Tibial nerve (tissue), 4 donors: ENCODE measurements around the gene KLHL25. TPM values are rescaled to one million over a fixed set of nuclear protein-coding genes. Genes with fewer than 3 reads are reported as not detected.

Experiments used
- DNase-seq, 2 donors: peaks; one replicate each; pipeline ENCODE4 v3.0.0-alpha.2; 2019; ENCODE audit warnings: low spot score in 2 of 2
- H3K27ac ChIP-seq, 4 donors: fragments of 200-600 bp; sonication (generic) in 3 of 4; one replicate each; pipeline ENCODE4 v1.5.1; 2017 to 2019; ENCODE audit warnings: mild to moderate bottlenecking in 1 of 4
- H3K27me3 ChIP-seq, 2 donors: fragments of 200-600 bp; sonication (generic) in 1 of 2; one replicate each; pipeline versions ENCODE4 v1.5.1 to v1.6.0; 2017 to 2019
- H3K36me3 ChIP-seq, 3 donors: fragments of 200-600 bp; sonication (generic); one replicate each; pipeline ENCODE4 v1.5.1; 2018 to 2019
- H3K4me1 ChIP-seq, 4 donors: fragments of 200-600 bp; sonication (generic) in 3 of 4; one replicate each; pipeline ENCODE4 v1.5.1; 2017 to 2019
- H3K4me3 ChIP-seq, 4 donors: fragments of 200-600 bp; sonication (generic) in 3 of 4; one replicate each; pipeline ENCODE4 v1.5.1; 2017 to 2019; ENCODE audit warnings: mild to moderate bottlenecking in 1 of 4, moderate library complexity in 1 of 4
- H3K9me3 ChIP-seq, 4 donors: fragments of 200-600 bp; sonication (generic) in 3 of 4; one replicate each; pipeline ENCODE4 v1.5.1; 2017 to 2019
- EP300 ChIP-seq, 2 donors: sonication (generic); formaldehyde crosslinking; IDR thresholded peaks; one replicate each; pipeline ENCODE4 v1.6.1; 2017; ENCODE audit warnings: antibody characterized with exemption in 2 of 2, mild to moderate bottlenecking in 1 of 2
- POLR2A ChIP-seq, 2 donors: fragments of 450-650 bp; IDR thresholded peaks; one replicate each; pipeline ENCODE4 v1.6.1; 2017; ENCODE audit warnings: antibody characterized with exemption in 2 of 2, mild to moderate bottlenecking in 2 of 2, moderate library complexity in 2 of 2
- WGBS, 2 donors: methylation state at CpG; one replicate each; pipeline ENCODE4 v1.1.5; 2018; 5-methylcytosine and 5-hydroxymethylcytosine counted together
- total RNA-seq, 4 donors: library from RNA; depleted of rRNA; stranded (reverse); fragments of >200 nt; gene quantifications; one replicate each; pipeline ENCODE4 v1.1.0, GENCODE V29; 2016
- TF ChIP-seq, protein P1 (sequence below), 5 experiments: fragments of 200-600 bp in 3 of 5; fragments of 450-650 bp in 2 of 5; sonication (generic) in 3 of 5; IDR thresholded peaks; one replicate each; pipeline ENCODE4 v1.5.1; 2016 to 2019; ENCODE audit warnings: antibody characterized with exemption in 5 of 5, mild to moderate bottlenecking in 3 of 5, moderate library complexity in 2 of 5

Gene KLHL25
- total RNA-seq, 4 donors from 2014 or later = 8.4 to 34.2 (median 12.6) TPM

DNA sequence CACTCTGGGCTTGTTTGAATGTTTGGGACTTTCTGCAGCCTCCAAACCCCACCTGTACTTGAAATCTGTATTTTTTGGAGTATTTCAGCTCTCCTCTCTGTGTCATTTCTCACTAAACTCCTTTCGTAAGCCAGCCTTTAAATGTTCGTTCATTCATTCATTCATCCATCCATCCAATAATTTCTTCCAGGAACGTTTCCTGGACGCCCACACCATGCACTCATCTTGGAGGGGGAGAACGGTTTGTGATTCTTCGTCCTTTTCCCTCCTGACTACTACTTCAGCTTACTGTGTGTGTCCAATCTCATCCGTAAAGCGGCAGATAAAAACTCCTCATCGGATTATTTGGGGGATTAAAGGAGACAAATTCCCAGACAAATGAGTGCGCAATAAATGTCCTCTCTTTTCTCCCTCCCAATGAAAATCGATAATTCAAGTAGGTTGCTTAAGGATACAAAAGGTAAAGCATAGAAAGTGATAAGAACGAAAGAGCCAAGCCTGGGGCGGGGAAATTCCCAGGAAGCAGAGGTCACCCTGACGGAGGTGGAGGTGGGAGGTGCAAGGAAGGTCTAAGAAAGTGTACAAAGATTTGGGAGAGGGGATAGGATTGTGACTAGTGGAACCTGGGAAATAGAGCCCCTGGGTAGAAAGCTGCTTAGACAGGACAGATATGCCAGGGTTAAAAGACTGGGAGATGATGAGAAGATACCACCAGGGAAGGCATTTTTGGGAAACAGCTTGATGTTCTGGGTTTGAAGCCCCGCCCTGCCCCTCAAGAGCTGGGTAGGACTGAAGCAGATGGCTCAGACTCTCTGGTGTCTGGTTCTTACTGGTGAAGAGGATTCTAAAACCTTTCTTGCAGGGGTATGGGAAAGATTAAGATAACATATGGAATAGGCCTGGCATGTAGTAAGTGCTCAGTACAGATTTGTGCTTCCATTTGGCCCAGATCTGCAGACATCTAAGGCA, 896 bp upstream of the KLHL25 start:
- Histone ChIP-seq H3K27me3 (no peaks in the 10 kb centered on the region), H3K36me3 (no peaks in the 10 kb centered on the region), H3K4me1 (peaks cover 0 to 34% (median 16%) of the 10 kb centered on the region in 4 donors), H3K27ac (peak overlapping the region in 2 of 4 donors; percentile 87 to 89), H3K4me3 (peak overlapping the region in 3 of 4 donors; percentile 74 to 100 (median 92)), H3K9me3 (no peaks in the 10 kb centered on the region)
- WGBS, 2 donors = 42 to 47% methylated on average over 15 of the region's 15 CpGs
- no peak for DNase-seq
- TF ChIP-seq POLR2A (IDR thresholded peaks at IDR 0.05) (no peak), EP300 (IDR thresholded peaks at IDR 0.05) (no peak)
- TF ChIP-seq, protein P1, sequence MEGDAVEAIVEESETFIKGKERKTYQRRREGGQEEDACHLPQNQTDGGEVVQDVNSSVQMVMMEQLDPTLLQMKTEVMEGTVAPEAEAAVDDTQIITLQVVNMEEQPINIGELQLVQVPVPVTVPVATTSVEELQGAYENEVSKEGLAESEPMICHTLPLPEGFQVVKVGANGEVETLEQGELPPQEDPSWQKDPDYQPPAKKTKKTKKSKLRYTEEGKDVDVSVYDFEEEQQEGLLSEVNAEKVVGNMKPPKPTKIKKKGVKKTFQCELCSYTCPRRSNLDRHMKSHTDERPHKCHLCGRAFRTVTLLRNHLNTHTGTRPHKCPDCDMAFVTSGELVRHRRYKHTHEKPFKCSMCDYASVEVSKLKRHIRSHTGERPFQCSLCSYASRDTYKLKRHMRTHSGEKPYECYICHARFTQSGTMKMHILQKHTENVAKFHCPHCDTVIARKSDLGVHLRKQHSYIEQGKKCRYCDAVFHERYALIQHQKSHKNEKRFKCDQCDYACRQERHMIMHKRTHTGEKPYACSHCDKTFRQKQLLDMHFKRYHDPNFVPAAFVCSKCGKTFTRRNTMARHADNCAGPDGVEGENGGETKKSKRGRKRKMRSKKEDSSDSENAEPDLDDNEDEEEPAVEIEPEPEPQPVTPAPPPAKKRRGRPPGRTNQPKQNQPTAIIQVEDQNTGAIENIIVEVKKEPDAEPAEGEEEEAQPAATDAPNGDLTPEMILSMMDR (IDR thresholded peaks at IDR 0.05) = no peak

DNA sequence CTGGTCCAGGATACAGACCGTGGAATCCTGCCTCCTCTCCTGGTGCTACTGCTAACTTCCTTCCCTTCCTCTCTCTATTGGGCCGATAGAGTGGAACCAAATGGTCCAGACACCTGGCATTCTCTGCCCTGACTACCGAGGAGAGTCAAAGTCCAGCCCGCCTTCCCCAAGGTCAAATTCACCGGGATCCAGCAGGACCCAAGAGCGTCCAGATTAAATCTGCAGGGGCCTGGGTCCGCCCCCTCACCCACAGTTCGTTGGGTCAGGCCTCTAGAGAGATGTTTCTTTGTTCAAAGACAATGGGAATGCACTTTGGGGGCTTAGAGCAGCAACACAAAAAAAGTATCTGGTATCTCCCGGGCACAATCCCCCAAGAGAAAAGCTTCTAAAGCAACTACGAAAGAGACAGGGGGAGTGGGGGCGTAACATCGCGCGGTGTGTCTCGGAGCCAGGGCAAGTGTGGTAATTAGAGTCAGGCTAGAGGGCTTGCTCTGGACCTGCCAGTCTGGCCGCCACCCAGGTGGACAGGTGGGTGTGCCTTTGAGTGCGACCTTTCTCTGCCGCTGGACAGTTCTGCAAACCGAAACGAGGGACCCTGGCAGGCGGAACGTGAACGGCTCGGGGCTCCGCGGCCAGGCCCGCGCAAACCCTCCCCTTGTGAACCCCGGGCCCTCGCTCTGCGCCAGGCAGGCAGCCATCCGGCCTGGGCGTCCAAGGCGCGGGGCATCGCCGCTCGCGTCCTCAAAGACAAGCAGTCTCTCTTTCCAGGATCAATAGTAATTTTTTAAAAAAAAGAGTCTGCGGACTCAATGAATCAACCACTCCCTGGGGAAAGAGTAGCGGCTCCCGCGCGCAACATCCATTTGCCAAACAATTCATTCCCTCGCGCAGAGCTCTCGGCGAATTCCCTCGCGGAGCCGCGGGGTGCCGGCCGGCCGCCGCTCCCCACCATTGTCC, 806 bp downstream of the KLHL25 start:
- WGBS, 2 donors = 0 to 2% methylated on average over 53 to 56 of the region's 56 CpGs
- no peaks in the 10 kb centered on the region for H3K27me3 ChIP-seq
- H3K36me3 ChIP-seq = no peaks in the 10 kb centered on the region
- TF ChIP-seq, protein P1 (IDR thresholded peaks at IDR 0.05) = no peak
- TF ChIP-seq POLR2A (IDR thresholded peaks at IDR 0.05) (no peak), EP300 (IDR thresholded peaks at IDR 0.05) (no peak)
- no peak for DNase-seq
- H3K4me1 ChIP-seq = peaks cover 0 to 34% (median 16%) of the 10 kb centered on the region in 4 donors
- H3K9me3 ChIP-seq = no peaks in the 10 kb centered on the region
- peak overlapping the region; percentile 74 to 100 (median 91) for H3K4me3 ChIP-seq
- H3K27ac ChIP-seq = peak overlapping the region; percentile 83 to 92 (median 88)

DNA sequence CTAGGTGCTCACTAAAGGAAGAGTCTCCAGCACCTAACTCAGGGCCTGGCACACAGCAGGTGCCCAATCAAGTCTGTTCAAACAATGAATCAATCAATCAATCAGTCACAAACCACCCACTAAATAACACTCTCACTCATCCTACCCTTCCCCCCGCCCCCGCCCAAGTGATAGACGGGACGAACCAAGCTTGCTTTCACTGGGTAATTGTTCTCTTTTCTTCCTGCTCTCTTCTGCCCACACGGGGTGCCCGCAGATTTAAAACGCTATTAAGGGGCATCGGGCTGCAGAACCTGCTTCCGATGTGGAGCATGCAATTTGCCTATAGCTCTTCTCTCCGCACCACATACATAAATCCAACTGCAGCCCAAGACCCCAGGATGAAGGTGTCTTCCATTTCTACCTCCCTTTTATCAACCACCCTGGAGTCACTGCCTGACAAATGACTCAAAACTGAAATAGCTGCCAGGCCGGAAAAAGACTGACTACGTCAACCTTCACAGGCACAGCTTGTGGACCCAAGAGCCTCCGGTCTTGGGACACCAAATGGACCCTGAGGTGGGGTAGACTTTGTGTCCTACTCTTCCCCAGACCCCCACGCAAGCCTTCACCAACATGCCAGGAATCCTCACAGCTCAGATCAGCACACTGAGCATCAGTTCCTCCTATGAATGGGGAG, 1.7 kb downstream of the KLHL25 start:
- WGBS, 2 donors = 52 to 67% methylated on average over 14 of the region's 14 CpGs
- Histone ChIP-seq H3K27me3 (no peaks in the 10 kb centered on the region), H3K36me3 (no peaks in the 10 kb centered on the region), H3K27ac (peak overlapping the region in 1 of 4 donors; percentile 89), H3K4me1 (peaks cover 0 to 38% (median 16%) of the 10 kb centered on the region in 4 donors), H3K9me3 (no peaks in the 10 kb centered on the region), H3K4me3 (peak overlapping the region; percentile 74 to 100 (median 91))
- no peak for TF ChIP-seq EP300 (IDR thresholded peaks at IDR 0.05)
- TF ChIP-seq, protein P1 (IDR thresholded peaks at IDR 0.05) = no peak
- no peak for TF ChIP-seq POLR2A (IDR thresholded peaks at IDR 0.05)
- DNase-seq = no peak

DNA sequence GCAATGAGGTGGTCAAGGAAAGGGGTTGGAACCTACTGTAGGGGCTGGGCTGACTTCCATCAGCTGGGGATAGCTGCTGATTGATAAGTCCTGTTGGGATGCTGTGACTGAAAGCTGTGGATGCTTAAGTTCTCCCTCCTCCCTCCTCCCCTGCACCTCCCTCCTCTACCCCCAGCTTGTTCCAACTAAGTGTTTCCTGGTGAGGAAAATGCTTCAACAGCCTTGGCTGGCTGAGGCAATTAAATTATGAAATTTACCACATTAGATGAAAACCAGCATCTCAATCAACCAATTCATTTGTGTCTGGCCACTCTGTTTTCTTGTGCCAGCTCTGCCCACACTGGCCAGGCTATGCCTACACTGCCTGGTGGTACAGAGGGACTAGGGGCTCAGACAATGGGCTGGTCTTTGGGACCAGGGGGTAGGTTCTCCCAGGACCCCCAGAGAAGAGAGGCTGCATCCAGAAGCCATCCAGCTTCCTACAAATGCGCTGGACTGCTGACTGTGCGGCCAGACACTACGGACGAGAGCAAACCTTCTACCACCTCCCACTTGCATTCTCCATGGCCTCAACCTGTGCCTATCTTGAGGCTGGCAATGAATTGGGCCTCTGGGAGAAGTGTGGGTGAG, 2.5 kb downstream of the KLHL25 start:
- Histone ChIP-seq H3K9me3 (no peaks in the 10 kb centered on the region), H3K4me3 (no peak overlapping the region), H3K4me1 (peaks cover 0 to 39% (median 16%) of the 10 kb centered on the region in 4 donors), H3K36me3 (no peaks in the 10 kb centered on the region), H3K27ac (no peak overlapping the region), H3K27me3 (no peaks in the 10 kb centered on the region)
- WGBS, 2 donors = 83 to 97% methylated on average over 4 of the region's 4 CpGs
- TF ChIP-seq POLR2A (IDR thresholded peaks at IDR 0.05) (no peak), EP300 (IDR thresholded peaks at IDR 0.05) (no peak)
- TF ChIP-seq, protein P1 (IDR thresholded peaks at IDR 0.05) = no peak
- no peak for DNase-seq
